CD14-positive monocyte (primary cell): Measurements from ENCODE around the gene DCLK1. TPM values are rescaled to one million over a fixed set of nuclear protein-coding genes. Genes with fewer than 3 reads are reported as not detected.

Source experiments
- DNase-seq, 3 donors: peaks; one replicate each; pipeline ENCODE4 v3.0.0-alpha.2; 2011 to 2022
- H2AFZ ChIP-seq: 2 replicates; pipeline ENCODE4 v1.6.0; 2012; ENCODE audit warnings: mild to moderate bottlenecking, low read depth, low read length, inconsistent platforms; ENCODE audit not compliant: insufficient read depth, poor library complexity, severe bottlenecking
- H3K27ac ChIP-seq, 2 donors: 1 replicate in 1 of 2; 2 replicates in 1 of 2; pipeline ENCODE4 v1.5.1; 2012 to 2013; ENCODE audit warnings: low read length in 2 of 2, control low read depth in 1 of 2, inconsistent platforms in 1 of 2, low read depth in 1 of 2, mild to moderate bottlenecking in 1 of 2
- H3K27me3 ChIP-seq, 2 donors: one replicate each; pipeline versions ENCODE4 v1.6.0 to v1.6.1; 2011 to 2013; ENCODE audit warnings: low read length in 2 of 2; ENCODE audit not compliant: control insufficient read depth in 2 of 2, insufficient read depth in 2 of 2
- H3K36me3 ChIP-seq, 2 donors: replicated peaks in 1 of 2; 1 replicate in 1 of 2; 2 replicates in 1 of 2; pipeline versions ENCODE4 v1.5.1 to v1.6.1; 2012 to 2013; ENCODE audit warnings: low read length in 2 of 2, control low read depth in 1 of 2, inconsistent platforms in 1 of 2, mild to moderate bottlenecking in 1 of 2; ENCODE audit not compliant: insufficient read depth in 2 of 2, control insufficient read depth in 1 of 2
- H3K4me1 ChIP-seq, 2 donors: 1 replicate in 1 of 2; 2 replicates in 1 of 2; pipeline versions ENCODE4 v1.5.1 to v1.6.1; 2012 to 2013; ENCODE audit warnings: low read length in 2 of 2, control low read depth in 1 of 2, inconsistent platforms in 1 of 2, mild to moderate bottlenecking in 1 of 2, moderate library complexity in 1 of 2; ENCODE audit not compliant: insufficient read depth in 2 of 2, control insufficient read depth in 1 of 2
- H3K4me2 ChIP-seq: replicated peaks from 2 replicates; pipeline ENCODE3; 2012; ENCODE audit warnings: low read length, moderate library complexity, mild to moderate bottlenecking; ENCODE audit not compliant: poor library complexity, severe bottlenecking; ENCODE audit errors: extremely low read depth
- H3K4me3 ChIP-seq, 3 experiments: fragments of 200-600 bp in 1 of 3; sonication (generic) in 1 of 3; replicated peaks in 1 of 3; 1 replicate in 2 of 3; 2 replicates in 1 of 3; pipeline ENCODE4 v1.5.1; 2011 to 2013; ENCODE audit warnings: low read length in 3 of 3, mild to moderate bottlenecking in 3 of 3, control low read depth in 2 of 3, low read depth in 2 of 3, inconsistent platforms in 1 of 3, moderate library complexity in 1 of 3
- H3K79me2 ChIP-seq: 2 replicates; pipeline ENCODE4 v1.6.0; 2012; ENCODE audit warnings: mild to moderate bottlenecking, control low read depth, inconsistent platforms, low read length, moderate library complexity; ENCODE audit not compliant: insufficient read depth
- H3K9ac ChIP-seq: 2 replicates; pipeline ENCODE4 v1.6.0; 2017; ENCODE audit warnings: low read length, mild to moderate bottlenecking; ENCODE audit not compliant: insufficient read depth, poor library complexity, severe bottlenecking
- H3K9me3 ChIP-seq, 2 donors: replicated peaks in 1 of 2; 1 replicate in 1 of 2; 2 replicates in 1 of 2; pipeline versions ENCODE4 v1.5.1 to v1.6.1; 2012 to 2013; ENCODE audit warnings: low read length in 2 of 2, control low read depth in 1 of 2; ENCODE audit not compliant: control insufficient read depth in 1 of 2, insufficient read depth in 1 of 2
- H4K20me1 ChIP-seq: 2 replicates; pipeline ENCODE4 v1.6.0; 2012; ENCODE audit warnings: mild to moderate bottlenecking, low read length, control low read depth, moderate library complexity; ENCODE audit not compliant: insufficient read depth
- H3K27ac Mint-ChIP-seq, 7 donors: one replicate each; pipeline ENCODE4 v1.8.0; 2020; ENCODE audit warnings: mild to moderate bottlenecking in 7 of 7, mixed read lengths in 7 of 7, moderate library complexity in 6 of 7, inconsistent platforms in 2 of 7
- H3K27me3 Mint-ChIP-seq, 3 donors: one replicate each; pipeline ENCODE4 v1.8.0; 2021 to 2022; ENCODE audit warnings: low read depth in 3 of 3, mild to moderate bottlenecking in 3 of 3, mixed read lengths in 3 of 3, moderate library complexity in 3 of 3, inconsistent platforms in 1 of 3
- H3K36me3 Mint-ChIP-seq, 2 donors: one replicate each; pipeline ENCODE4 v1.8.0; 2020; ENCODE audit warnings: mixed read lengths in 2 of 2, inconsistent platforms in 1 of 2, mild to moderate bottlenecking in 1 of 2
- H3K4me1 Mint-ChIP-seq: one replicate; pipeline ENCODE4 v1.8.0; 2020; ENCODE audit warnings: mild to moderate bottlenecking, mixed read lengths
- H3K4me3 Mint-ChIP-seq, 2 donors: one replicate each; pipeline ENCODE4 v1.8.0; 2020; ENCODE audit warnings: mild to moderate bottlenecking in 2 of 2, mixed read lengths in 2 of 2, moderate library complexity in 1 of 2
- H3K9me3 Mint-ChIP-seq, 7 donors: one replicate each; pipeline ENCODE4 v1.8.0; 2020 to 2022; ENCODE audit warnings: mixed read lengths in 7 of 7, mild to moderate bottlenecking in 6 of 7, moderate library complexity in 6 of 7, inconsistent platforms in 2 of 7
- CTCF ChIP-seq: fragments of 200-600 bp; IDR thresholded peaks from one replicate; pipeline ENCODE4 v1.8.0; 2022; ENCODE audit warnings: antibody characterized with exemption, mild to moderate bottlenecking
- WGBS: methylation state at CpG from one replicate; pipeline ENCODE4 v1.1.5; 2013; ENCODE audit warnings: missing lambda C conversion rate; ENCODE audit not compliant: insufficient coverage; 5-methylcytosine and 5-hydroxymethylcytosine counted together
- intact Hi-C, 2 donors: fragments of 100-400 bp; cut with micrococcal nuclease; formaldehyde crosslinking; loops; one replicate each; pipeline versions ENCODE4 v1.15.0 to v1.15.1; 2023
- polyA plus RNA-seq, 3 donors: library from polyadenylated mRNA; depleted of rRNA in 1 of 3; unstranded in 2 of 3; stranded (reverse) in 1 of 3; fragments of 300-500 nt in 2 of 3; fragments of >200 nt in 1 of 3; fragmentation: Illumina TruSeq in 2 of 3; gene quantifications; 1 replicate in 2 of 3; 2 replicates in 1 of 3; pipeline ENCODE4 v1.2.3, GENCODE V29; 2012 to 2021

The DCLK1 gene
- polyA plus RNA-seq, 3 donors: not detected

- no peaks in the 10 kb centered on the region for H3K4me1 ChIP-seq
- H3K27ac ChIP-seq: no peak overlapping the region
- intact Hi-C loops: no loop called here
- no peak overlapping the region for H3K27ac Mint-ChIP-seq
- no peak overlapping the region for H3K4me3 ChIP-seq
- H2AFZ ChIP-seq: no peak overlapping the region
- no peak overlapping the region for H3K4me3 Mint-ChIP-seq
- no peaks in the 10 kb centered on the region for H4K20me1 ChIP-seq
- no CpG with 5 or more reads among the region's 3 CpGs for WGBS
- no peaks in the 10 kb centered on the region for H3K79me2 ChIP-seq
- no peaks in the 10 kb centered on the region for H3K4me1 Mint-ChIP-seq
- H3K27me3 ChIP-seq: no peaks in the 10 kb centered on the region
- H3K4me2 ChIP-seq: no peak overlapping the region
- DNase-seq: no peak
- H3K9ac ChIP-seq: no peak overlapping the region
- peaks cover 0 to 2% (median 0%) of the 10 kb centered on the region in 3 donors for H3K27me3 Mint-ChIP-seq
- no peak for TF ChIP-seq CTCF
- peaks cover 0 to 5% (median 0%) of the 10 kb centered on the region in 7 donors for H3K9me3 Mint-ChIP-seq
- H3K36me3 ChIP-seq: no peaks in the 10 kb centered on the region
- H3K9me3 ChIP-seq: no peaks in the 10 kb centered on the region
- no peaks in the 10 kb centered on the region for H3K36me3 Mint-ChIP-seq
Observed at GRCh38 chr13:35769812-35770211, 361.4 kb downstream of the DCLK1 start.

- DNase-seq: no peak
- Histone ChIP-seq H3K4me1 (no peaks in the 10 kb centered on the region), H3K27ac (no peak overlapping the region), H3K4me3 (no peak overlapping the region), H3K9ac (no peak overlapping the region), H2AFZ (no peak overlapping the region), H3K79me2 (no peaks in the 10 kb centered on the region), H3K36me3 (no peaks in the 10 kb centered on the region), H4K20me1 (no peaks in the 10 kb centered on the region), H3K9me3 (no peaks in the 10 kb centered on the region), H3K4me2 (no peak overlapping the region), H3K27me3 (no peaks in the 10 kb centered on the region)
- Mint-ChIP-seq H3K9me3 (peaks cover 0 to 6% (median 0%) of the 10 kb centered on the region in 7 donors), H3K36me3 (no peaks in the 10 kb centered on the region), H3K27ac (no peak overlapping the region), H3K27me3 (peaks cover 0 to 2% (median 0%) of the 10 kb centered on the region in 3 donors), H3K4me1 (no peaks in the 10 kb centered on the region), H3K4me3 (no peak overlapping the region)
- TF ChIP-seq CTCF: no peak
- intact Hi-C loops: no loop called here
- 86% methylated on average over 1 of the region's 4 CpGs for WGBS
Observed at GRCh38 chr13:35768551-35768950, 362.6 kb downstream of the DCLK1 start.
